Upper lobe of left lung (tissue), 6 donors: ENCODE results near the gene ABLIM2. TPM values are rescaled to one million over a fixed set of nuclear protein-coding genes. Genes with fewer than 3 reads are reported as not detected.

Experiments used
- ATAC-seq, 2 donors: fragments of 200-7000 bp; cut with Tn5 transposase; one replicate each; pipeline ENCODE4 v1.9.1; 2022; ENCODE audit warnings: mild to moderate bottlenecking in 2 of 2, moderate library complexity in 2 of 2; ENCODE audit not compliant: low FRiP score in 2 of 2
- DNase-seq, 2 donors: peaks; one replicate each; pipeline ENCODE4 v3.0.0-alpha.2; 2019 to 2020
- H3K27ac ChIP-seq, 4 donors: fragments of 200-600 bp; sonication (generic); one replicate each; pipeline ENCODE4 v1.5.1; 2016 to 2019
- H3K27me3 ChIP-seq, 4 donors: fragments of 200-600 bp; sonication (generic); one replicate each; pipeline ENCODE4 v1.5.1; 2017 to 2019
- H3K36me3 ChIP-seq, 4 donors: fragments of 200-600 bp; sonication (generic); one replicate each; pipeline ENCODE4 v1.5.1; 2016 to 2019
- H3K4me1 ChIP-seq, 4 donors: fragments of 200-600 bp; sonication (generic); one replicate each; pipeline ENCODE4 v1.5.1; 2018 to 2019
- H3K4me3 ChIP-seq, 4 donors: fragments of 200-600 bp; sonication (generic); one replicate each; pipeline ENCODE4 v1.5.1; 2017 to 2019; ENCODE audit warnings: mild to moderate bottlenecking in 2 of 4, moderate library complexity in 1 of 4
- H3K9me3 ChIP-seq, 4 donors: fragments of 200-600 bp; sonication (generic); one replicate each; pipeline ENCODE4 v1.5.1; 2018 to 2019
- EP300 ChIP-seq, 4 donors: sonication (generic); formaldehyde crosslinking; IDR thresholded peaks; one replicate each; pipeline ENCODE4 v1.5.1; 2017; ENCODE audit warnings: antibody characterized with exemption in 4 of 4, control low read depth in 2 of 4
- POLR2A ChIP-seq, 4 donors: fragments of 450-650 bp; IDR thresholded peaks; one replicate each; pipeline ENCODE4 v1.5.1; 2016 to 2017; ENCODE audit warnings: antibody characterized with exemption in 4 of 4, mild to moderate bottlenecking in 2 of 4
- POLR2AphosphoS5 ChIP-seq, 2 donors: sonication (generic); formaldehyde crosslinking; IDR thresholded peaks; one replicate each; pipeline ENCODE4 v1.5.1; 2017; ENCODE audit warnings: antibody characterized with exemption in 2 of 2
- WGBS, 2 donors: methylation state at CpG; one replicate each; pipeline ENCODE4 v1.1.5; 2017 to 2018; 5-methylcytosine and 5-hydroxymethylcytosine counted together
- total RNA-seq, 6 donors: library from RNA; depleted of rRNA in 4 of 6; stranded (reverse); fragments of >200 nt in 4 of 6; gene quantifications; one replicate each; pipeline versions ENCODE4 v1.1.0 to v1.2.1, GENCODE V29; 2016 to 2021
- TF ChIP-seq, protein P1 (sequence below), 6 experiments: fragments of 450-650 bp in 4 of 6; fragments of 200-600 bp in 2 of 6; sonication (generic) in 2 of 6; IDR thresholded peaks; one replicate each; pipeline ENCODE4 v1.5.1; 2016 to 2019; ENCODE audit warnings: antibody characterized with exemption in 6 of 6
- donor health status: DM: no; HTN: no; CAD: no; lungs with moderate emphysema.
- donor health status: DM: no; HTN: yes; CAD: no; lungs with severe emphysema.

The ABLIM2 gene
- total RNA-seq, 6 donors from 2014 or later, result 3.6 to 36.9 (median 8.1) TPM

GRCh38 chr4:8115916-8116315 is 42.7 kb downstream of the ABLIM2 start:
- Histone ChIP-seq H3K4me1 (peaks cover 0 to 7% (median 3%) of the 10 kb centered on the region in 4 donors), H3K27me3 (no peaks in the 10 kb centered on the region), H3K27ac (no peak overlapping the region), H3K4me3 (no peak overlapping the region), H3K9me3 (no peaks in the 10 kb centered on the region), H3K36me3 (no peaks in the 10 kb centered on the region)
- no peak for TF ChIP-seq EP300 (IDR thresholded peaks at IDR 0.05)
- no peak for TF ChIP-seq POLR2A (IDR thresholded peaks at IDR 0.05)
- TF ChIP-seq POLR2AphosphoS5 (IDR thresholded peaks at IDR 0.05), result no peak
- TF ChIP-seq, protein P1, sequence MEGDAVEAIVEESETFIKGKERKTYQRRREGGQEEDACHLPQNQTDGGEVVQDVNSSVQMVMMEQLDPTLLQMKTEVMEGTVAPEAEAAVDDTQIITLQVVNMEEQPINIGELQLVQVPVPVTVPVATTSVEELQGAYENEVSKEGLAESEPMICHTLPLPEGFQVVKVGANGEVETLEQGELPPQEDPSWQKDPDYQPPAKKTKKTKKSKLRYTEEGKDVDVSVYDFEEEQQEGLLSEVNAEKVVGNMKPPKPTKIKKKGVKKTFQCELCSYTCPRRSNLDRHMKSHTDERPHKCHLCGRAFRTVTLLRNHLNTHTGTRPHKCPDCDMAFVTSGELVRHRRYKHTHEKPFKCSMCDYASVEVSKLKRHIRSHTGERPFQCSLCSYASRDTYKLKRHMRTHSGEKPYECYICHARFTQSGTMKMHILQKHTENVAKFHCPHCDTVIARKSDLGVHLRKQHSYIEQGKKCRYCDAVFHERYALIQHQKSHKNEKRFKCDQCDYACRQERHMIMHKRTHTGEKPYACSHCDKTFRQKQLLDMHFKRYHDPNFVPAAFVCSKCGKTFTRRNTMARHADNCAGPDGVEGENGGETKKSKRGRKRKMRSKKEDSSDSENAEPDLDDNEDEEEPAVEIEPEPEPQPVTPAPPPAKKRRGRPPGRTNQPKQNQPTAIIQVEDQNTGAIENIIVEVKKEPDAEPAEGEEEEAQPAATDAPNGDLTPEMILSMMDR (IDR thresholded peaks at IDR 0.05), result no peak
- DNase-seq, result no peak
- WGBS, 2 donors, result 70 to 72% methylated on average over 1 to 8 of the region's 8 CpGs
- no peak for ATAC-seq

DNA sequence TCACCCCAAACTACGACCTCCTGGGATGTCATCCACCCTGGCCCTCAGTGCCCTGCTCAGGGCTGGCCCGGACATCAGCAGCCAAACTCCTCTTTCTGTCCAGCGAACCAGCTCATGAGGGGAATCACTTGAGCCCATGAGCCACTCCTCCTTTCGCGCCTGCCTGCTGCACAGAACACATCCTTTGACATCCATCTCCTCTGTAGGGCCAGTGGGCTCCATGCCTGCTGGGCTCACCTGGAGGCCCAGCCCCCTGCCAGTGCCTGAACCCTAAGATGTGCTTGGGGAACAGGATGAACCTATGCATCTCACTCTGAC is 43.5 kb downstream of the ABLIM2 start:
- Histone ChIP-seq H3K36me3 (no peaks in the 10 kb centered on the region), H3K27ac (no peak overlapping the region), H3K4me1 (peaks cover 0 to 7% (median 3%) of the 10 kb centered on the region in 4 donors), H3K4me3 (no peak overlapping the region), H3K9me3 (no peaks in the 10 kb centered on the region), H3K27me3 (no peaks in the 10 kb centered on the region)
- no peak for ATAC-seq
- TF ChIP-seq POLR2AphosphoS5 (IDR thresholded peaks at IDR 0.05), result no peak
- no peak for TF ChIP-seq EP300 (IDR thresholded peaks at IDR 0.05)
- TF ChIP-seq, protein P1 (IDR thresholded peaks at IDR 0.05), result no peak
- no peak for TF ChIP-seq POLR2A (IDR thresholded peaks at IDR 0.05)
- no peak for DNase-seq
- 67 to 80% methylated on average over 5 of the region's 5 CpGs for WGBS, 2 donors

DNA sequence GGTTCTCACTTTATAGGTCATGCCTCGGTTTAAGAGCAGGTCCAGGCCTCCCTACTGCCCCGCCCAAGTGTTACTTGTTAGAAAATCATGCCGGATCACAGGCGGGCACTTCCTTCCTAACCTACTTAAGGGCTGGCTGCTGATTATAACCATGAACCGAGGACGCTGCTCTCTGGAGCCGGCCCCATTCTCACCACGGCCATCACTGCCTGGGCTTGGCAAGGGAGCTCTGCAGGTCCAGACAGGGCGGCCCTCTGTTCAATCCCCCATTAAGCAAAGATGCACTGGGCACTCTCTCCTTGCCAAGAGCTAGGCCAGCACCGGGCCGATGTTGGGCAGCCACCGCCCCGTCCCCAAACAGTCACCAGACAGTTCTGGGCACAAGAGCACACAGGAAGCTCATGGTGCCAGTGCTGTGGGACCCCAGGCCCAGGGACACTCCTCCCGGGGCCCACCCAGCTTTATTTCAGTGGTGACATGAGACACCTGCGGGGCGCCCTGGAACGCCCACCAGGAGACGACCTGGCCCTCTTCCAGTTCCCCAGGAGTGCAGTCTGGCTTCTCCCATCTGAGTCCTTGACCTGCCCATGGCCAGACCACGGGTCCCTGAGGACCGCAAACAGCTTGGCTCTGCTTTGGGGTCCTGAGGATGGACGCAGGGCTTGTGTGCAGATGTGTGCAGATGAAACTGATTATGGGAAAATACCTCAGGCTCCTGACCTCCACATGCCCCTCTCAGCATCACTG is 44.0 kb downstream of the ABLIM2 start:
- Histone ChIP-seq H3K27me3 (no peaks in the 10 kb centered on the region), H3K4me3 (no peak overlapping the region), H3K9me3 (no peaks in the 10 kb centered on the region), H3K27ac (no peak overlapping the region), H3K4me1 (peaks cover 0 to 7% (median 3%) of the 10 kb centered on the region in 4 donors), H3K36me3 (no peaks in the 10 kb centered on the region)
- DNase-seq, result no peak
- no peak for ATAC-seq
- WGBS, 2 donors, result 57 to 64% methylated on average over 13 to 21 of the region's 21 CpGs
- TF ChIP-seq POLR2AphosphoS5 (IDR thresholded peaks at IDR 0.05) (no peak), POLR2A (IDR thresholded peaks at IDR 0.05) (no peak), EP300 (IDR thresholded peaks at IDR 0.05) (no peak)
- TF ChIP-seq, protein P1 (IDR thresholded peaks at IDR 0.05), result no peak

- H3K9me3 ChIP-seq, result no peaks in the 10 kb centered on the region
- ATAC-seq (no peak), DNase-seq (no peak)
- no peaks in the 10 kb centered on the region for H3K27me3 ChIP-seq
- peaks cover 0 to 7% (median 3%) of the 10 kb centered on the region in 4 donors for H3K4me1 ChIP-seq
- H3K36me3 ChIP-seq, result no peaks in the 10 kb centered on the region
- H3K4me3 ChIP-seq, result no peak overlapping the region
- 79 to 86% methylated on average over 11 to 15 of the region's 15 CpGs for WGBS, 2 donors
- no peak overlapping the region for H3K27ac ChIP-seq
- TF ChIP-seq EP300 (IDR thresholded peaks at IDR 0.05) (no peak), POLR2A (IDR thresholded peaks at IDR 0.05) (no peak), POLR2AphosphoS5 (IDR thresholded peaks at IDR 0.05) (no peak)
- TF ChIP-seq, protein P1 (IDR thresholded peaks at IDR 0.05), result no peak
Observed at GRCh38 chr4:8113611-8114377, 44.8 kb downstream of the ABLIM2 start.
